ENCODE data around the gene MAP2K2.
"Not testable (repeated sequence)": the region's sequence is repeated elsewhere in the genome, so short reads cannot be mapped to it uniquely, and the experiment has no call there.

MAP2K2 gene

GRCh38 chr19:4123615-4124568 lies at the start of gene MAP2K2:
TSS of gene MAP2K2 (minus strand) at chr19:4124122. CDS start at chr19:4123875, 247 bp downstream.
- peak; percentile 97 for DNase-seq

DNA sequence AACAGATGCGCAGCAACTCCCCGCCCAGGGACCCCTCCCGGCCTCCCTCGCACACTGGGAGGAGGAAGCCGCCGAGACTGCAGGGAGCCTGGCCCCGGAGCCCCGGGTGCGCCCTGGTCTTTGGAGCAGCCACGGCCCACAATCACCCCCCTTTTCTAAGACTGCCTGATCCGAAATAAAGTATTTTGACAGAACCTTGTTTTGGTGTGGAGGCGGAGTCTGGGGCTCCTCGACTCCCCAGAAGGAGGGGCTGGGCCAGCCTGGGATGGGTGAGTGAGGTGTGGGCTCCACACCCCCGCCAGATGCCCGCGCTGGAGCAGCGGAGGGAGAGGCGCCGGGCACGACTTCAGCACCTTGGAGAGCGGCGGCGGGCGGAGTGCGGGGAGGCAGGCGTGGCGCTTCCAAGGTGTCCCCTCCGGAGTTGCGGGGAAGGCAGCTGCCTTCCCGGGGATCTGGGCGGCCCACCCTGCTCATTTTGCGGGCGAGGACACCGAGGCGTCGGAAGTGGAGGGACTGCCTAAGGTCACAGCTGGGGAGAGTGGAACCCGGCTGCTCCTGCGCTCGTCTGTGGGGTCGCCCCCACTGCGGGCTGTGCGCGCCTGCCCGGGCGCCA lies 49.0 kb upstream of the MAP2K2 start:
- peak; percentile 79 for DNase-seq

DNA sequence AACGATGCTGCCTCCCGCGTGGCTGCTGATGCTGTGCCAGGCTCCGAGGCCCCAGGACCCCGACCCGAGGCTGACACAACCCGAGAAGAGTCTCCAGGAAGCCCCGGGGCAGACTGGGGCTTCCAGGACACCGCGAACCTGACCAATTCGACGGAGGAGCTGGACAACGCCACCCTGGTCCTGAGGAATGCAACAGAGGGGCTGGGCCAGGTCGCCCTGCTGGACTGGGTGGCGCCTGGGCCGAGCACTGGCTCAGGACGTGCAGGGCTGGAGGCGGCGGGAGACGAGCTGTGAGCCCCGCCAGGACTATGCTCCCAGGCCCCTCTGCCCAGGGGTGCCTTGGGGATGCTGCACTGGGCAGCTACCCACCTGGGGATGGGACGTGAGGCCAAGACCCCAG lies 47.8 kb upstream of the MAP2K2 start:
- no peak for DNase-seq

DNA sequence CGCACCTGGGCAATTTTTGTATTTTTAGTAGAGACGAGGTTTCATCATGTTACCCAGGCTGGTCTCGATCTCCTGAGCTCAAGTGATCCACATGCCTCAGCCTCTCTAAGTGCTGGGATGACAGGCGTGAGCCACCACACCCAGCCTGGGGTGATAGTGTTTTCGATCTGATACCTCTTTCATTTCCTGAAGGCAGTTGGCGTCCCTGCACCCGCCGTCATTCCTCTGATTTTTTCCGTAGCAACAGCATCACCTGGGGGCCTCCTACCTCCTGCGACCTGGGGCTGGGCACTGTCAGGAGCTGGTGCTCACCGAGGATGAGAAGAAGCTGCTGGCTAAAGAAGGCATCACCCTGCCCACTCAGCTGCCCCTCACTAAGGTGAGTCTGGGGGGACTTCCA lies 40.3 kb upstream of the MAP2K2 start:
- no peak for DNase-seq

GRCh38 chr19:4161415-4162077 lies 37.6 kb upstream of the MAP2K2 start:
- DNase-seq = no peak

DNA sequence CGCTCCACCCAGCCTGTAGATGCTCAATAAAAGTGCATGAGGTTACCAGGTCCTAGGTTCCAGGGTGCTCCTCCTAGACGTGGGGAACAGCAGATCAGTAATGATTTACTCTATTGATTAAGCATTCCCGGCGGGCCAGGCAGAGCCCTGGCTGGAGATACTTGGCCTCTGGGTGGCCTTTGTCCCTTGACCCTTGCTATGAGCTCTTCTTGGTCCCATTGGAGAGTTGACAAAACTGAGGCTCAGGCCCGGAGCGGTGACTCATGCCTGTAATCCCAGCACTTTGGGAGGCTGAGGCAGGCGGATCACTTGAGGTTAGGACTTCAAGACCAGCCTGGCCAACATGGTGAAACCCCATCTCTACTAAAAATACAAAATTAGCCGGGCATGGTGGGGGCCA lies 34.0 kb upstream of the MAP2K2 start:
- DNase-seq = not testable (repeated sequence)

DNA sequence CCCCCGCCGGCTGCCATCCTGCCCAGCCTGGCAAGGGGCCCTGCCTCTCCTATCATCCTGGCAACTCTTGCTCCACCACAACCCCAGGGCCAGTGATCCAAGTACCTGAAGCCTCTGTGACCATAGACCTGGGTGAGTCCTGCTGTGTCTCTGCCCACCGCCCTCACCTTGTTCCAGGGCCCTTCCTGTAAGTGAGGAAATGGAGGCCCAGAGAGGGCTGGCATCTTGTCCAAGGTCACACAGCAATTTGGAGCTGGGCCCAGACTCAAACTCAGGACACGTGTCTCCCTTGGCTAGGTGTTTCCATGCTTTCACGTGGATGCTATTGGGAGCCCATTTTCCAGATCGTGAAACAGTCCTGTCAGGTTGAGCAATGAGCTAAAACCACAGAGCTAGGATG lies 33.2 kb upstream of the MAP2K2 start:
- no peak for DNase-seq

GRCh38 chr19:4154571-4155312 lies 30.8 kb upstream of the MAP2K2 start:
- DNase-seq = no peak

GRCh38 chr19:4152241-4152998 lies 28.5 kb upstream of the MAP2K2 start:
- no peak for DNase-seq

GRCh38 chr19:4151623-4152022 lies 27.7 kb upstream of the MAP2K2 start:
- DNase-seq = no peak

GRCh38 chr19:4149518-4150288 lies 25.8 kb upstream of the MAP2K2 start:
- DNase-seq = no peak

GRCh38 chr19:4144666-4145249 lies 20.8 kb upstream of the MAP2K2 start:
- no peak for DNase-seq

DNA sequence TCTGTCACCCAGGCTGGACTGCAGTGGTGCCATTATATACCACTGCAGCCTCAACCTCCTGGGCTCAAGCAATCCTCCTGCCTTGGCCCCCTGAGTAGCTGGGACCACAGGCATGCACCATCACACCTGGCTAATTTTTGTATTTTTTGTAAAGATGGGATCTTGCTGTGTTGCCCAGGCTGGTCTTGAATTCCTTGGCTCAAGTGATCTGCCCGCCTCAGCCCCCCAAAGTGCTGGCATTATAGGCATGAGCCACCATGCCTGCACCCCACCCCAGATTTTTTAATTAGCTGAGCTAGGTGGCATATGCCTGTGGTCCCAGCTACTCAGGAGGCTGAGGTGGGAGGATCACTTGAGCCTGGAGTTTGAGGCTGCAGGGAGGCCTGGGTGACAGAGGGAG lies 19.0 kb upstream of the MAP2K2 start:
- not testable (repeated sequence) for DNase-seq

DNA sequence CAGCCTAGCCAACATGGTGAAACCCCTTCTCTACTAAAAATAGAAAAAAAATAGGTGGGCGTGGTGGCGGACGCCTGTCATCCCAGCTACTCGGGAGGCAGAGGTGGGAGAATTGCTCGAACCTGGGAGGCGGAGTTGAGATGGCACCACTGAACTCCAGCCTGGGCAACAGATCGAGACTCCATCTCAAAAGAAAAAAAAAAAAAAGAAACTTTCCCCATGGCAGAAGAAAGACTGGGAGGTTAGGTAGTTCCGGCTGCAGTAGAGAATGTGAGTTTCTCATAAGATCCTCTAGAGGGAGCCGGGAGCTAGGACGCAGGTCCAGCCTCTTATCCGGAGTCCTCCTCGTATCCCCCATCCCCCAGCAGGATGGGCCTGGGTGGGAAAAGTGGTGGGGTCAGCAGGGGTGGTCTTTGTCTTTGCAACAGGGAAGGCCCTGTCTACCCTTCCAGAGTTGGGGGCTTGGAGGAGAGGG lies 16.4 kb upstream of the MAP2K2 start:
- peak; percentile 90 for DNase-seq

DNA sequence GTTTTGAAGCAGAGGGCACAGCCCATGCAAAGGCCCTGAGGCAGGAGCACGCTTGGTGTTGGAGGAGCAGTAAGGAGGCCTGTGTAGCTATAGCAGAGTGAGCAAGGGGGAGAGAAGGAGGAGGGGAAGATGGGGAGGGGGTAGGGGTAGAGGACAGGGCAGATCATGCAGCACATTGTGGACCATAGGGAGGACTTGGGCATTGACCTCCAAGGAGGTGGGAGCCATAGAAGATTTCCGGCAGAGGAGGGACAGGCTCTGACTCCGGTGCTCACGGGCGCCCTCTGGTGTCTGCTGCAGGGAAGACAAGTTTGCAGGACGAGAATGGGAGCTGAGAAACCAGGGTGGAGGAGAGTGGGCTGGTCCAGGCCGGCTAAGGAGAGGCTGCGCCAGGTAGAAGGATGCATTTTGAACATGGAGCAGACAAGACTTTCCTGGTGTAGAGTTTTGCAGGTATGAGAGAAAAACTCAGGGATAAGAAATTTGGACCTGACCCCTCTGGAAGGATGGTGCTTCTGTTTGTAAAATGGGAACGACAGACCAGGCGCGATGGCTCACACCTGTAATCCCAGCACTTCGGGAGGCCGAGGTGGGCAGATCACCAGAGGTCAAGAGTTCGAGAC lies 15.8 kb upstream of the MAP2K2 start:
- peak; percentile 86 for DNase-seq

- DNase-seq = no peak
Observed at GRCh38 chr19:4138445-4138844, 14.5 kb upstream of the MAP2K2 start.

- DNase-seq = no peak
Observed at GRCh38 chr19:4136680-4137088, 12.8 kb upstream of the MAP2K2 start.

- DNase-seq = not testable (repeated sequence)
Observed at GRCh38 chr19:4135386-4135785, 11.5 kb upstream of the MAP2K2 start.

DNA sequence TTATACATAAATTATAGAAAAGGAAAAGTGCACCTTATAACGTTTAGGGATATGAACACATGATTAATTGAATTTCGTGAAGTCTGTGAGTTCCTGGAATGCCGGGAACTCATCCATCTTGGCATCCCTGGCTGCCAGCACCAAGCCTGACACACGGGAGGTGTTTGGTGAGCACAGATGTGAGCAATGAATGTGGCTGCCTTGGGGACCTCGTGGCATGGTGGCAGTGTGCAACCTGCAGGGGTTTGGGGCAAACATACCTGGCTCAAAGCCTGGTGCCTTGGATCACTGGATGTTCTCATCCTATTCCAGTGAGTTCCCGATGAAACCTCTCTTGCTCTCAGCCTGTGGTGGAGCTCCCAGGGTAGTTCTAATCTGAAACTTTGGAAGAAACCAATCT lies 10.4 kb upstream of the MAP2K2 start:
- DNase-seq = no peak

- peak; percentile 97 for DNase-seq
Observed at GRCh38 chr19:4130744-4131438, 7.0 kb upstream of the MAP2K2 start.

Data from hematopoietic multipotent progenitor cell treated with erythropoietin and hydrocortisone succinate and interleukin-3 and kit ligand, for 6 days (in vitro differentiated cells).